Measurements from ENCODE around the gene GRID1. TPM values are rescaled to one million over a fixed set of nuclear protein-coding genes. Genes with fewer than 3 reads are reported as not detected.

Gene GRID1
- total RNA-seq, 1 donor from 2014 or later: 0.75 TPM

DNA sequence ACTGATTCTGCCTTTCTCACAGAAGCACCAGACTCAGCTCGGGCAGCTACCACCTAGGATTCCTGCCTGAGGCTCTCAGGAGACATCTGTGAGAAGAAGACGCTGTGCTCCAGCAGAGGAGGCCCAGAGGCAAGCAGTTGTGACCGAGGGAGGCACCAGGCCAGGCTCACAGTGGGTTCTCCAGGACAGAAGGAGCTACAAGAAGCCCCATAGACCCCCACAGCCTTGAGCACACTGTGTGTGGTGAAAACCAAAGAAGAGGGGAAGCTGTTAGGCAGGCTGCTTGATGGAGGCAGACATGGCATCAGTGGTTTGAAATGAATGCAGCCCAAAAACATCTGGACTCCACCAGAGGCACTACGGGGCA is 198.8 kb downstream of the GRID1 start:
- Histone ChIP-seq H3K79me2 (ENCODE audit: insufficient read depth, low read length) (no peaks in the 10 kb centered on the region), H3K4me3 (ENCODE audit: insufficient read depth, low read depth, low read length) (no peak overlapping the region), H3K4me2 (ENCODE audit: low read length) (no peak overlapping the region), H3K27ac (ENCODE audit: low read depth, low read length) (no peak overlapping the region), H3K36me3 (ENCODE audit: insufficient read depth, low read length) (no peaks in the 10 kb centered on the region), H2AFZ (ENCODE audit: low read depth, low read length) (no peak overlapping the region), H3K27me3 (ENCODE audit: insufficient read depth, low read length) (no peaks in the 10 kb centered on the region), H3K4me1 (ENCODE audit: insufficient read depth, low read length) (no peaks in the 10 kb centered on the region), H4K20me1 (ENCODE audit: insufficient read depth, low read length) (no peaks in the 10 kb centered on the region), H3K9me3 (ENCODE audit: insufficient read depth, low read depth, low read length) (no peaks in the 10 kb centered on the region), H3K9ac (ENCODE audit: low read length) (no peak overlapping the region)
- FAIRE-seq (no peak), DNase-seq (ENCODE audit: low read depth) (no peak)
- H3K27me3 Mint-ChIP-seq (ENCODE audit: low read depth, unreplicated experiment): peaks cover 34% of the 10 kb centered on the region
- H3K4me1 Mint-ChIP-seq (ENCODE audit: low read depth, unreplicated experiment): peaks cover 5% of the 10 kb centered on the region
- peaks cover 2% of the 10 kb centered on the region for H3K9me3 Mint-ChIP-seq (ENCODE audit: unreplicated experiment)
- no peak overlapping the region for H3K27ac Mint-ChIP-seq (ENCODE audit: unreplicated experiment)
- TF ChIP-seq, protein P1, sequence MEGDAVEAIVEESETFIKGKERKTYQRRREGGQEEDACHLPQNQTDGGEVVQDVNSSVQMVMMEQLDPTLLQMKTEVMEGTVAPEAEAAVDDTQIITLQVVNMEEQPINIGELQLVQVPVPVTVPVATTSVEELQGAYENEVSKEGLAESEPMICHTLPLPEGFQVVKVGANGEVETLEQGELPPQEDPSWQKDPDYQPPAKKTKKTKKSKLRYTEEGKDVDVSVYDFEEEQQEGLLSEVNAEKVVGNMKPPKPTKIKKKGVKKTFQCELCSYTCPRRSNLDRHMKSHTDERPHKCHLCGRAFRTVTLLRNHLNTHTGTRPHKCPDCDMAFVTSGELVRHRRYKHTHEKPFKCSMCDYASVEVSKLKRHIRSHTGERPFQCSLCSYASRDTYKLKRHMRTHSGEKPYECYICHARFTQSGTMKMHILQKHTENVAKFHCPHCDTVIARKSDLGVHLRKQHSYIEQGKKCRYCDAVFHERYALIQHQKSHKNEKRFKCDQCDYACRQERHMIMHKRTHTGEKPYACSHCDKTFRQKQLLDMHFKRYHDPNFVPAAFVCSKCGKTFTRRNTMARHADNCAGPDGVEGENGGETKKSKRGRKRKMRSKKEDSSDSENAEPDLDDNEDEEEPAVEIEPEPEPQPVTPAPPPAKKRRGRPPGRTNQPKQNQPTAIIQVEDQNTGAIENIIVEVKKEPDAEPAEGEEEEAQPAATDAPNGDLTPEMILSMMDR (IDR thresholded peaks at IDR 0.05; ENCODE audit: insufficient read depth, low read depth, low read length): no peak
- no peak for TF ChIP-seq EZH2 (IDR thresholded peaks at IDR 0.05; ENCODE audit: insufficient read depth, low read length)
- no peaks in the 10 kb centered on the region for H3K36me3 Mint-ChIP-seq (ENCODE audit: low read depth, unreplicated experiment)
- H3K4me3 Mint-ChIP-seq (ENCODE audit: unreplicated experiment): no peak overlapping the region

DNA sequence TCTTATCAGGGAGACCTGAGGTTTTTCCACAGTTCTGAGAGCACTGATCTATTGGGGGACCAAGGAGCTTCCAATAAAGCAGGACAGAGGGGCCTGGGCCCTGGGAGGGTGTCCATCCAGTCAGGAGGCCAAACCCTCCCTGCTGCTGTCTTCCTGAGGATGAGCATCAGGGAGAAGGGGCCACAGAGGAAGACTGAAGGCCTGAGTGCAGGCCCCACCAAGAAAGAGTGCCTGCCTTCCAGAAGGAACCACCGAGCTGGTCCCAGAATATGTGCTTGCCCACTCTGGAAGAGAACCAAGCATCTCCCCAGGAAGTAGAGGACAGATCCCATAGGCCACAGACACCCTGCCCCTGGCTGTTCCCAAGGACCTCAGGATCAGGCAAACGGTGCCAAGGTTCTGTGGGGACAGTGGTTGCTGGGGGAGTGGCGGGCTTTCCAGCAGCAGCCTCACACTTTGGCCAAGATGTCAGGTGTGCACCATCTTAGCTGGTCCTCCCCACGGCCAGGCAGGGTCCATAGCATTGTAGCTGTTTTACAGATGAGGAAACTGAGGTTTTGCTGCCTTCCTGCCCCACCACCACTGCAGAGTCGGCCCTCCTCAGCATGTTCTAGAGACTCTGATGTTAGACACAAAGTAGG is 199.4 kb downstream of the GRID1 start:
- FAIRE-seq: no peak
- Mint-ChIP-seq H3K27me3 (ENCODE audit: low read depth, unreplicated experiment) (peaks cover 34% of the 10 kb centered on the region), H3K4me1 (ENCODE audit: low read depth, unreplicated experiment) (peaks cover 5% of the 10 kb centered on the region), H3K9me3 (ENCODE audit: unreplicated experiment) (peaks cover 2% of the 10 kb centered on the region), H3K36me3 (ENCODE audit: low read depth, unreplicated experiment) (no peaks in the 10 kb centered on the region), H3K4me3 (ENCODE audit: unreplicated experiment) (no peak overlapping the region), H3K27ac (ENCODE audit: unreplicated experiment) (no peak overlapping the region)
- H3K36me3 ChIP-seq (ENCODE audit: insufficient read depth, low read length): no peaks in the 10 kb centered on the region
- H3K9me3 ChIP-seq (ENCODE audit: insufficient read depth, low read depth, low read length): no peaks in the 10 kb centered on the region
- H3K4me2 ChIP-seq (ENCODE audit: low read length): no peak overlapping the region
- H3K27me3 ChIP-seq (ENCODE audit: insufficient read depth, low read length): no peaks in the 10 kb centered on the region
- no peaks in the 10 kb centered on the region for H3K79me2 ChIP-seq (ENCODE audit: insufficient read depth, low read length)
- H3K4me3 ChIP-seq (ENCODE audit: insufficient read depth, low read depth, low read length): no peak overlapping the region
- DNase-seq (ENCODE audit: low read depth): no peak
- TF ChIP-seq, protein P1 (IDR thresholded peaks at IDR 0.05; ENCODE audit: insufficient read depth, low read depth, low read length): no peak
- no peak for TF ChIP-seq EZH2 (IDR thresholded peaks at IDR 0.05; ENCODE audit: insufficient read depth, low read length)
- no peak overlapping the region for H3K9ac ChIP-seq (ENCODE audit: low read length)
- H3K4me1 ChIP-seq (ENCODE audit: insufficient read depth, low read length): no peaks in the 10 kb centered on the region
- no peaks in the 10 kb centered on the region for H4K20me1 ChIP-seq (ENCODE audit: insufficient read depth, low read length)
- no peak overlapping the region for H2AFZ ChIP-seq (ENCODE audit: low read depth, low read length)
- H3K27ac ChIP-seq (ENCODE audit: low read depth, low read length): no peak overlapping the region

DNA sequence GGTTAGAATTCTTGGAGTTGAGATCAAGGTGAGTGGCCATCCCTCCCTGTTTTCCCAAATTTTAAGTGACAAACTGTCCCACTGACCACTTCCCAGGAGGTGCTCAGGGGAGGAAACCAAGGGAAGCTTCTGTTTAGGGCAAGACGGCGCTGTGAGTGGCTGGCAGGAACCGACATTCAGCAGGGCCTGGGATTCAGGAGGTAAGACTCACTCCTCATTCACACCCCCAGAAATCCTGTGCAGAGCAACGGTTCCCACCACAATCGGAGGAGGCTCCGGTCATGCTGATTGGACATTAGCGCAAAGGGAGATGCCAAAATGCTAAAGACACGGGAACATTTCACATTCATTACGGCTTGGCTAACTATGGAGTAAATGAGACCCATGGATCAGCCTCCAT is 200.9 kb downstream of the GRID1 start:
- no peak for TF ChIP-seq EZH2 (IDR thresholded peaks at IDR 0.05; ENCODE audit: insufficient read depth, low read length)
- TF ChIP-seq, protein P1 (IDR thresholded peaks at IDR 0.05; ENCODE audit: insufficient read depth, low read depth, low read length): no peak
- FAIRE-seq: no peak
- no peak overlapping the region for H3K27ac Mint-ChIP-seq (ENCODE audit: unreplicated experiment)

More for the DNA sequence above, 200.9 kb downstream of the GRID1 start:
- Histone ChIP-seq H3K9ac (ENCODE audit: low read length) (no peak overlapping the region), H3K9me3 (ENCODE audit: insufficient read depth, low read depth, low read length) (no peaks in the 10 kb centered on the region), H4K20me1 (ENCODE audit: insufficient read depth, low read length) (no peaks in the 10 kb centered on the region), H3K36me3 (ENCODE audit: insufficient read depth, low read length) (no peaks in the 10 kb centered on the region), H3K4me2 (ENCODE audit: low read length) (no peak overlapping the region), H3K27ac (ENCODE audit: low read depth, low read length) (no peak overlapping the region), H3K4me3 (ENCODE audit: insufficient read depth, low read depth, low read length) (no peak overlapping the region), H2AFZ (ENCODE audit: low read depth, low read length) (no peak overlapping the region), H3K27me3 (ENCODE audit: insufficient read depth, low read length) (no peaks in the 10 kb centered on the region), H3K4me1 (ENCODE audit: insufficient read depth, low read length) (no peaks in the 10 kb centered on the region), H3K79me2 (ENCODE audit: insufficient read depth, low read length) (no peaks in the 10 kb centered on the region)
- no peaks in the 10 kb centered on the region for H3K36me3 Mint-ChIP-seq (ENCODE audit: low read depth, unreplicated experiment)
- no peak for DNase-seq (ENCODE audit: low read depth)
- peaks cover 29% of the 10 kb centered on the region for H3K27me3 Mint-ChIP-seq (ENCODE audit: low read depth, unreplicated experiment)
- H3K4me1 Mint-ChIP-seq (ENCODE audit: low read depth, unreplicated experiment): peaks cover 5% of the 10 kb centered on the region
- no peak overlapping the region for H3K4me3 Mint-ChIP-seq (ENCODE audit: unreplicated experiment)
- peaks cover 2% of the 10 kb centered on the region for H3K9me3 Mint-ChIP-seq (ENCODE audit: unreplicated experiment)
